Measurements from ENCODE around the gene PROP1. TPM values are rescaled to one million over a fixed set of nuclear protein-coding genes. Genes with fewer than 3 reads are reported as not detected.
"Not testable (repeated sequence)": the region's sequence is repeated elsewhere in the genome, so short reads cannot be mapped to it uniquely, and the experiment has no call there.

PROP1 gene
- not detected for total RNA-seq

DNA sequence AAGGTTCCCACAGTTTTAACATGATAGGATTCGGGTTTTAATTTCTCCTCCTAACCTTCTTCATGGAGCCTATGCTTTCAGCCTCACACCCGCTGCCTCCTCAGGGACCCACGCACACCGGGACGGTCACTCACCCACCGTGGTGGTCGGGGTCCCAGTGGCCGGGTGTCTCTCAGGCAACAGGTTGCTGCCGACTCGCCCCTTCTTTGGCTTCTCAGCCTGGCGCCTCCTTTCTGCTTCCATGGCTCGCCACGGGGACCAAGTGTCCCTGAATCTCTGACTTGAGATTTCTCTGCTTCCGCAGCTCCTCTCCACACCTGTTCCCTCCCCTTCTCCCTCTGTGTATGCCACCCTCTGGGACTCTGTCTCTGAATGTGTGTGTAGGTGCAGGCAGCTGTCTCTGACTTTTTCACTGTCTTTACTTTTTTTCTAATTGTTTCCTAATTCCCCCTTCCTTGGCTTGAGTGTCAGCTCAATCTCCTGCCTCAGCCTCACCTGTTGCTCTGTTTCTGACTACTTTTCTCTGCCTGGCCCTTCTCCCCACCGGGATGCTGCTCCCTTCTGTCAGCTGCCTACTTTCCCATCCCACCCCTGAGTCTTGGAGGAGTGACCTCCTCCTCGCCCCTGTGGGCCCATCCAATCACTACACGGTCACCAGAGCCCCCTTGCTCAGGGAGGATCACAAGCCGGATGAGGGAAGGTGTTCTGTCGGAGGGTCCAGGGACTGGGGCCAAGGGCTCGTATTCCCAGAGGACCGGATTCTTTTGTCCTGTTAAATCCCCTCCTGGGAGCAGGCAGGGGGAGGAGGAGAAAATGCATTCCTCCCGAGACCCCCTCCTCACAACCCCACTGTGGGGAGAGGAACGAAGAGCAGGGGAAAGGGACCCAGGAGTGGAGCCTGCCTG is at the start of gene PROP1:
PROP1 (minus strand) TSS at position 552 of the 905 bp plus-strand sequence; CDS start at position 243, 309 bp downstream.
- DNase-seq: no peak

DNA sequence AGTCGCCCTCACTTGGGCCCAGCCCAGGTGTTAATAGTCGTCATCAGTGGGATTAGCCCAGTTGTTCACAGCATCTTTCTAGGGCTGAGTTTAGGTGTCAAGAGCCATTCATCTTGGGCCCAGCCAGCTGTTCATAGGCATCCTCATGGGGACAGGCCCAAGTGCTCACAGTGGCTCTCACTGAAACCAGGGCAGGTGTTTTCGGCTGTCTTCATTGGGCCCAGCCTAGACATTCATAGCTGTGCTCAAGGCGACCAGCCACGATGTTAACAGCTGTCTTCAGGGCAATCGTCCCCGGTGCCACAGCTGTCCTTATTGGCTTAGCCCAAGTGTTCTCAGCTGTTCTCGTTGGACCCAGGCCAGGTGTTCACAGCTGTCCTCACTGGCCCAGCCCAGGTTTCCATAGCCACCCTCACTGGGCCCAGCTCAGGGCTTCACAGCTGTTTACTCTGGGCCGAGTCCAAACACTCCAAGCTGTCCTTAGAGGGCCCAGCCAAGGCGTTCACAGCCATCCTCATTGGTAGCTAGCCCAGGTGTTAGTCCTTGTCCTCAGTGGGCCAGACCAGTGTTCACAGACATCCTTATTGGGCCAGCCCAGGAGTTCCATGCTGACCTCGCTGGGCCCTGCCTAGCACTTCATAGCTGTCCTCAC is 23.5 kb upstream of the PROP1 start:
- DNase-seq: not testable (repeated sequence)

DNA sequence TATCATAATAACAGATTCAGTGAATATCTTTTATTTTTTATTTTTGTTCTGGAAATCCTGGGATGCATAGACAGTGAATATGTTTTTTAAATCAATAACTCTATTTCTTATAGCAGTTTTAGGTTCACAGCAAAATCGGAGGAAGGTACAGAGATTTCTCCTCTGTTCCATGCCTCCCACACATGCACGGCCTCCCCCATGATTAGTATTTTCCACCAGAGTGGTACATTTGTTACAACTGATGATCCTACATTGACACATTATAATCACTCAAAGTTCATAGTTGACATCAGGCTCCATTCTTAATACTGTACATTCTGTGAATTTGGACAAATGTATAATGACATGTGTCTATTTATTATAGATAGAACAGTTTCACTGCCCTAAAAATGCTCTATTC is 16.7 kb upstream of the PROP1 start:
- not testable (repeated sequence) for DNase-seq

DNA sequence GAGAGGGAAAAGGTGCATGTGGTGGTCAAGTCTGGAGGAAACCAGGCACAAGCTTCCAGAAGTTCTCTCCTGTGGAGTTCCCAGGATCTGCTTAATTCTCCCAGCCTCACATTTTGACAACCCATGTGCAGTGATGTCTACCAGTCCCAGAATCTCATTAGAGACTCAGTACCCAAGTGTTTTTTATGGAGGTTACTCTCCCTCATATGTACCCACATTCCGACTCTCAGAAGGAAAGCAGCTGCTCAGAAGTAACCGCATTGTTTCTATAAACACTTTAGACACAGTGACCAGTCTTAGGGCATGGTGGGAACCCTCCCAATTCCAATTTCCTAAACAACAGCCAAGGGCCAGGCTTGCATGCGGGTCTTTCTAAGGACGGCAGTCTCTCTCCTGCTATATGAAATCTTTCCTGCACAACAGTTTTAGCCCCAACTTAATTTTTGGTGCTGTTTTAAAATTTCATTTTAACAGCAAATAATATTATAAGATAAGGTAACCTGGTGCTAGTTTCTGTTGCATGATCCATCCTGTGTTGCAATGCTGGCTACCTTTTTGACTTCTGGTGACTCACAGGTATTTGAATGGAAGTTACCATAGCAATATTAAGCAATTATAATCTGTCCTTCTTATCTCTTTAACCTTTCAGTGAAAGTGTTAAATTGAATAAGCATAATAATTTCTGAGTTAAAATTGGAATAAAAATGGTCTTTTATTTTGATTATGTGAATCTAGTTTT is 15.9 kb upstream of the PROP1 start:
- DNase-seq: not testable (repeated sequence)

DNA sequence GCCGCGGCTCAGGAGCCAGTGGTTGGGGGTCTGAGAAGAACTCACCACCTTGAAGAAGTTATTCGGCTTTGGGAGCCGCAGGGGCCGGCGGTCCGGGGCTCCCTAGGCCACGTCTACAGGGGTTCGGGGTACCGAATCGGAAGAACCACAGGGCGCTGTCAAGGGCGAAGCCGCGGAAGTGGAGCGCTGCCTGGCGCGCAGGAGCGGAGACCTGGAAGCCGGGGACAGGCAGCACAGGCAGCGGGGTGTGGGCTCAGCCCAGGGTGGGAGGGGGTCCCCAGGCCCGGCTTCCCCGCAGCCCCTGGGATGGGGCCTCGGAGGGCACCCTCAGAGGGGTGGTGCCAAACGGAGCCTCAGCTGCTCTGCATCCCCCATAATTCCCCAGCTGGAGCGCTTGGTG is 11.2 kb upstream of the PROP1 start:
- DNase-seq: not testable (repeated sequence)

DNA sequence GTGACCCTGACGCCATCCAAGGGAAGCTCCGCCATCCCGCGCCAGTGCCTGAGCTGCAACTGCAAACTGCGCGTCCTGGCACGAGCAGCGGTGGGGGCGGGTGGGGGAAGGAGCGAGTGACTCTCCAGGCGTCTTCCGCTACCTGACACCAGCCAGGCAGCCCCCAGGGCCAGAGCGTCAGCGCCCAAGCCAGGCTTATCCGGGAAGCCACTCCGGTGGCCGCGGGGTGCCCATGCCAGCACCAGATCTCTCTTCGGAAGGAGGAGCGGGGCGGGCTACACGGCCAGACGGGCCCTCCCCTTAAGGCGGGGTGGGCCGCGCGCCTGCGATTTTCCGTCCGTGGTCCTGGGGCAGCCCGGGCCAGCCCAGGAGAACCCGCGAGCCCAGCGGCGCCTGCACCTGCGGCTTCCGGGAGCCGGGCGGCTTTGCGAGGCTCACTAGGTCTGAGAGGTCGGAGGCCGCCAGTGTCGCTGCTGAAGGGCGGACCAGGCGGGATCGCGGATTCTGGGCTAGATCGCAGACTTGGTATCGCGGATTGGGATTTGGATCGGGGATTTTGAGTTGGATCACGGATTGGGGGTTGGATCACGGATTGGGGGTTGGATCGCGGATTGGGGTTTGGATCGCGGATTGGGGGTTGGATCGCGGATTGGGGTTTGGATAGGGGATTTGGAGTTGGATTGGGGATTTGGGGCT is 10.6 kb upstream of the PROP1 start:
- DNase-seq: not testable (repeated sequence)

DNA sequence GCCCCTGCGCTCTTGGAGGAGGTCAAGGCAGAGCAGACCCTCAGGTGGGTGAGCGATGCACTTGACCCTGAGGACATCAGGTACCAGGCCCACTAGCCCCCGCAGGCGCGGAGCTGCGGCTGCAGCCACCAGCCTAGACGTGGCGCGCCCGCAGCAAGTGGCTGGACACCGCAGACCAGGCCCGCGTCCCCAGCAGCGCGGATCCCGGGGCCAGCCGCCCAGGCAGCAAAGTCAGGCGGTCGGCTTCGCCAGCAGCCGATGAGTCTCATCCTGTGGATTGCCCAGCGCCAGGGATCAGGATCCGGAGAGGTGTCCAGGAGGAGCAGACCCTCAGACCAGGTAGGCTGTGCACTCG is 10.1 kb upstream of the PROP1 start:
- DNase-seq: not testable (repeated sequence)

DNA sequence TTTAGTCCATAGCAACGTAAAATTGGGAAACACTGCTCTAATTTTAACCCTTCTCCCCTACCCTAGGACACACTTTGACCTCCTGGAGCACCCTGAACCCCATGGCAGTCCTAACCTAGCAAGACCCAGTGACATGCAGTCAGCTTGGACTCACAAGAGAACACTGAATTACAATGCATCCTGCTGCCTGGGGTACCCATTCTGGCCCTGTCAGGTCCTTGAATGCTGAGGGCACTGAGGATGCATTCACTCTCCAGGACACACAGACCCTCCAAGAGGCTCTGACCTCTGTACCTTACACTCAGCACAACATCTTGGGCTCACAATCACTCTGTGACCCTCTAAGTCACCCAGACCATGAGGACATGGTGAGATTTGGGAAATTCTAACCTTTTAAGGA is 1.8 kb upstream of the PROP1 start:
- no peak for DNase-seq

DNA sequence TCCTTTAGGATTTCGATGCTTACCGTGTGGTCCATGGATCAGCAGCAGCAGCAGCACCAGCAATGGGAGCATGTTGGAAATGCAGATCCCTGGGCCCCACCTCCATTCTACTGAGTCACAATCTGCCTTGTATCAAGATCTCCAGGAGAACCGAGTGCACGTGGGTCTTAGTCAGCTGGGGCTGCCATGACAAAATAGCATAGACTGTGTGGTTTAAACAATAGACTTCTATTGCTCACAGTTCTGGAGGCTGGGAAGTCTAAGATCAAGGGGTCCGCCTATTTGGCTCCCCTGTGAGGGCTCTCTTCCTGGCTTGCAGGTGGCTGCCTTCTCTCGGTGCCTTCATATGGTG is 1.3 kb upstream of the PROP1 start:
- no peak for DNase-seq

DNA sequence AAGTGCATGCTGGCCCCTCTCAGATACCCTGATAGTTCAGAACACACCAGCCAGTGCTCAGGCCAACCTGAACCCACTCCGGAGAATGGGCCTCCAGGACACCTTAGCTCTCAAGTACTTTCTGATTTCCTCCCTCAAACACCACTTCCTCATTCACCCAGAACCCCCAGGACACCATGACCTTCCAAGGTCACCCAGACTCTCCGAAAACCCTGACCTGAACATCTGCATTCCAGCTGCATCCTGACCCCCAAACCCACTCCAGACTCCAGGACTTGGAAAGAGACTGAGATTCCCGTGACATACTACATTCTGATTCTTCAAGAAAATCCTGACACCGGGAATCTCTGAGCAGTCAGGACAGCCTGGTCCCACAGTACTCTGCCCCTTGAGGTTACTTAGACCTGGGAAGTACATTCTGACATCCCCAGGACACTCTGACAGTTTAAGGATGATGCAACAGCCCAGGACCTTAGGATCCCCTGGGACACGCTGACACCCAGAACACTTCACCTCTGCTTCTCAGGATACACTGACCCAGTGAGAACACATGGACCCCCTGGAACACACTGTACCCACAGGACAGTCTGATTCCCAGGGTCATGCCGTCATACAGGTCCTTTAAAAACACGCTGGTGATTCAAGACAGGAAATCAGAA is 747 bp upstream of the PROP1 start:
- DNase-seq: no peak

DNA sequence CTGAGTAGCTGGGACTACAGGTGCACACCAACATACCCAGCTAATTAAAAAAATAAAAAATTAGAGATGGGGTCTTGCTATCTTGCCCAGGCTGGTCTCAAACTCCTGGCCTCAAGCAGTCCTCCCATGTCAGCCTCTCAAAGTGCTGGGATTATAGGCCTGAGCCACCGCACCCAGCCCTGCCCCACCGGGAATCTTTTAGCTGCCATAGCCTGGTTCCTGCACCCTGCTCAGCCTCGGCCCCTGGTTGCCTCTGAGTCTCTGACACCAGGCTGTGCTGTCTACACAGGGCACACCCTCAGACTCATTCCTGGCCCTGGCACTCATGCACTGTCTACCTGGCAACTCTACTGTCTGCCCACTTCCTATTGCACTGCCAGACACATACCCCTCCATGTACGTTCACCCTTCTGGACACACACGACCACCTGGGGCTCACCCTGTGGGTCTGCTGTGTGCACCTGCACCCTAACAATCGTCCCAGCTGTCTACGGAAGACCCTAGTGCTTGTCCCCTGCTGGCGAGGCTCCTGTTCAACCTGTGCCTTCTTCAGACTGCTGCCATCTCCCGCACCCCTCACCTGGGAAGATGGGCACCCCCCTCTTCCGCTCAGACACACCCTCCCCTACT is 1.4 kb downstream of the PROP1 start:
- no peak for DNase-seq

DNA sequence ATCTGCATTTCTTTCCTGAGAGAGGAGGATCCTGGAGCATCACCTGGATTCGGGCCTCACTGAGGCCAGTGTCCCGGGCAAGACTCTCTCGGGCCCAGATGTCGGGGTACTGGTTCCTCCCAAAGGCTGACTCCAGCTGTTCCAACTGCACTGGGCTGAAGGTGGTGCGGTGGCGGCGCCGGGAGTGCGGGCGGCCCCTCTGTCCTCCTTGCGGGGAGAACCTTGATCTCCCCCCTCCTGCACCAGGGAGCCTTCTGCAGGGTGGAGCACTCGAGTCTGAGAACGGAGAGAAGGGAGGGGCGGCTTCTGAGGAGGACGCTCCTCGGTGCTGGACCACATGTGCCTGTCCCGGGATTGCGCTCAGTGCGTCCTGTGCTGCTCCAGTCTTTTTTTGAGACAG is 2.0 kb downstream of the PROP1 start:
- no peak for DNase-seq

DNA sequence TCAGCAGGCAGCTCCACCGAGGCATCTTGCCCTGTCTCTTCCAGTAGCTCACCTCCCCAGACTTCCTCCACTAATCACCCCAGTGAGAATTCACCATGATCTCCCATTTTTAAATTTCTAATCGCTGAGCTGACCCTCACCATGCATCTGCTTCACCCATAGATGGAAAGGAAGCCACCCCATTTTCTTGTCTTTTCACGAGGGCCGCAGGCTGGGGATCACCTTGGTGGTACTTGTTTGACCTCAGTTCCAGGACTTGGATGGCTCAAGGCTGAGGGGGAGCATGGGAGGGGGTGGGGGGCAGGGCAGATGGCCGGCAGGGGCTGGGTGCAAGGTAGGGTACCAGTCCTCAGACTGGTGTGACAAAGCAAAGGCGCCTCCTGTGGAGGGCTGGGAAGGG is 3.6 kb downstream of the PROP1 start:
- DNase-seq: no peak

DNA sequence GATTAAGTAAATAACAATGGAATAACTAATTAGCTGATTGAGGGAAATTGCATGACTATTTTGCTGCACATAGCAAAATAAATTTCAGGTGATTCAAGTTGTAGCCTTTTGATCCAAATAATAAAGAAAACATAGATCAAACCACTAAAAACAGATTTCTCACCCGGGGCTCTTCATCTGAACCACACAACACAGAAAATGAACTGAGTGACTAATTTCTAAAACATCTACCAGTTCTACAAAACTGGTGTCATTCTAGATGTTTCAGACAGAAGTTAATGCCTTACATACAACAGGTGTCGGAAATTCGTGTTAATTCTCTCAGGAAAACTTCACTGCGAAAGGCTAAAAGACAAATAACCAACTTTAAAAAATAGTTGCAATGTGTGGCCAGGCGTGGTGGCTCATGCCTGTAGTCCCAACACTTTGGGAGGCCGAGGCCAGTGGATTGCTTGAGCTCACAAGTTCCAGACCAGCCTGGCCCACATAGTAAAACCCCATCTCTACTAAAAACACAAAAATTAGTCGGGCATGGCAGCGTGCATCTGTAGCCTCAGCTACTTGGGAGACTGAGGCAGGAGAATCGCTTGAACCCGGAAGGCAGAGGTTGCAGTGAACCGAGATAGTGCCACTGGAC is 6.9 kb downstream of the PROP1 start:
- DNase-seq: no peak

DNA sequence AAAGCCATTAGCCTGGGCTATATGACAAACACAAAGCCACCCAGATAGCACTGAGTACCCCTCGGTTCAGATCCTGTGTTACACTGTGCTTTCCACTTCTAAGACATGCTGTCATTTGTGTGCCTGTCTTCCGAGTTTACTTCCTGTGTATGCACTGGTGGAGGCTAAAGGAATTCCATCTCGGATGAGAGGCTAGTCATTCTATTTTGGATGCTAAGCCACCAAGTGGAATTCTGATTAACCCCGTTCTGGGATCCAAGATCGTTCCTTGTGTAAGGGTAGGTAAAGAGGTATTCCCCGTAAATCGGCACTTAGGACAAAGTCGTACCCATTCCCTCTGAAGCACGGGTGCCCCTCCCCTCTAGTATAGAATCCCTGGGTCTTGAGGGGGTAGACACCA is 8.7 kb downstream of the PROP1 start:
- DNase-seq: no peak

DNA sequence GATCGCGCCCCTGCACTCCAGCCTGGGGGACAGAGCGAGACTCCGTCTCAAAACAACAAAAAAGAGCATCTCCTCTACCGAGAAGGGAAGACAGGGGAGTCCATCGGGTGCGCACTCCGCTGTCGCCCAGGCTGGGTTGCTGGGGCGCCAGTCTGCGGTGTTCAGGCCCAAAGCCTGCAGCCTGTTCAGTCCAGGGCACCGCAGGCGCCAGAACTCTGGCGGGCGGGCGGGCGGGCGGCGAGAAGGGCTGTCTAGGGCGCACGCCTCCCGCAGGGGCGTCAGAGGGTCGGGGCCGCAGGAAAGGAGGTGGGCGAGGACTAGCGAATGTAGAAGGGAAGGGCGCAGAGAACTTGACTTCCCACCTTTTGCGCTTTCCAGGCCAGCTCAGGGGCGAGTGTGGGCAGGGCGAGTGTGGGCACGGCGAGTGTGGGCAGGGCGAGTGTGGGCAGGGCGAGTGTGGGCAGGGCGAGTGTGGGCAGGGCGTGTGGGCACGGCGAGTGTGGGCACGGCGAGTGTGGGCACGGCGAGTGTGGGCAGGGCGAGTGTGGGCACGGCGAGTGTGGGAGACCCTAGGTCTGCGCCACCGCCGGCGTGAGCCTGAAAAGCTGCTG is 10.5 kb downstream of the PROP1 start:
- DNase-seq: no peak

DNA sequence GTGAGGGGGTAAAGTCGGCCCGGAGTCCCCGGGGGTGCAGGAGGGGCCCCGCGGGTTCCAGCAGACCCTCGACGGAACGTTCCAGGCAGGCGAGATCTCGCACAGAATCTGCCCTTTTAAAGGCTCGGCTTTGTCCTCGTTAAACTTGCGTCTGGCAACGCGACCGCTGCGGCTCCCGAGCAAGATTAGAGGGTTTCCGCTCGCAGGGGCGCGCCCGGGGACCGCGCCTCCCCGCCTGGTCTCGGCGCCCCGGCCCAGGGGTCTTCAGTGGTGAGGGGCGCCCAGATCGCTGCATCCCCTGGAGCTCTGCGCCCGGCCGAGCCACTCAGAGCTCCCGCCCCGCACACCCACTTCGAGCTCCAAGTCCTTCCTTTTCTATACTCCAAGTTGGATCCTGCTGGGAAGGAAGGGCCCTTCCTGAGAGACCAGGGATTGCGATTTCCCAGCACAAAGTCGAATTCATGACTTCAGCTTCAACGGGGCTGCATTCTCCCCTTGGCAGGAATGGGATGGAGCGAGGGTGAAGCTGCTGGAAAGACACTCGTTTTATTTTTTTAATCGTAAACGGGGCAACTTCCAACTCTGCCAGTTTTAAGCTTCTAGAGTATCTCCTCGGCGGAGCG is 11.3 kb downstream of the PROP1 start:
- DNase-seq: no peak

DNA sequence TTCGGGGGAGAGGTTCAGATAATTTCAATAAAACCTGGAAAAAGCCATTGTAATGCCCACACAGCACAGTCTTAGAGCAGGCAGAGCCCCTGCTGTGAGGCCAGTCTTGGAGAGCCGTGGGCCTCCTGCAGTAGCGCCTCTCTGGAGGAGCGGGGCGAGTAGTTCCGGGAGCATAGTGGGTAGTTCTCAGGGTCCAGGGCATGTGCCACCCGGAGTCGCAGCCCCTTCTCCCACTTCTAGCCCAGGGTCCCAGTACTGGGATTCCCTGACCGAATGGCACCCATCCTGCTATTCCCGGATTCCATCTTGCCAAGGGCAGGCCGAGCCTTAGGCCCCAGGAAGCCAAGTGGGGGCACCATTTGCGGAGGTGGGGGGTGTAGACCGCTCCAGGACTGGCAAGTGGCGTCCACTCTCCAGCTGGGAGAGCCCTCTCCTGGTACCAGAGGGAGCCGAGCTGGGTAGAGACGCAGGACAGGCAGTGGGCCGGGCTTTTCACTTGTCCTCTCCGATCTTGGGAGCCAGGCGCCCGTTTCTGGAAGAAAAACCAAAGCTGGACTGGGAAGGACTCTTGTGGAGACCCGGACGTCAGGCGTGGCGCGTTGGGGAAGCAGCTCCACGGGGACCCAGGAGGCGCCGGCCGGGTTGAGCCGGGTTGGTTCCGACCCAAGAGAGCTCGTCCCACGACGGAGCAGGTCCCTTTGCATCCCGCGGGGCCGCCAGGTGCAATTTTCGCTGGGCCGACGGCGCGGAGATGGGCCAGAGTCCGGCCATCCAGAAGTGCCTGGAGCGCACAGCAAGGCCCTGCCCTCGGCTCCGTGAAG is 12.1 kb downstream of the PROP1 start:
- DNase-seq: no peak

DNA sequence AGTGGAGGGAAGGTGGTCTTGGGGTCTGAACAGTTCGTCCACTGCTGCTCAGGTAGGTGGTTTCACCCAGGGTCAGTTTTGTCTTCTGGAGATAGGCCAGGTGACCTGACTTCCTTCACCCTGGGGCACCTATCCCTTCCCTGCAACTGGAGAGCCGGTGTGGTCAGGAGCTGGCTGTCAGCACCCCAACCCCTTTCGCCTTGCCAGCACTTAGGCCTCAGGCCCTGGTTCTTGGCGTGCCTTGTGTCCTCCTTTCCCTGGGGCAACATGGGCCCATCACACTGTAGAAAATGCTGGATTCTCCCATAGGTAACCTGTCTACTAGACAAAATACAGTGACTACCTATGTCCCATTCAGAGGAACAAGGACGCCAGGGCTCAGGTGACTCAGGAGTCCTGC is 13.1 kb downstream of the PROP1 start:
- DNase-seq: no peak

Measured in skin of body (tissue), 2 donors.